HepG2 (cell line): ENCODE measurements around the gene HSPA1A. TPM values are rescaled to one million over a fixed set of nuclear protein-coding genes. Genes with fewer than 3 reads are reported as not detected.
A peak's percentile ranks its signal among the peaks of the same experiment; 100 is the strongest.

ENCODE experiments used
- AKNA ChIP-seq: sonication (generic); formaldehyde crosslinking; IDR thresholded peaks from 2 replicates; pipeline ENCODE4 v1.4.0; 2020; ENCODE audit warnings: missing genetic modification reagents, borderline replicate concordance
- ATF7 ChIP-seq, 2 experiments: fragments of 450-650 bp in 1 of 2; sonication (generic) in 1 of 2; formaldehyde crosslinking in 1 of 2; IDR thresholded peaks; 2 replicates each; pipeline versions ENCODE4 v1.4.0 to v1.6.1; 2016 to 2020; ENCODE audit warnings: antibody characterized with exemption in 1 of 2, mild to moderate bottlenecking in 1 of 2, missing genetic modification reagents in 1 of 2
- CAMTA2 ChIP-seq: sonication (generic); formaldehyde crosslinking; IDR thresholded peaks from 2 replicates; pipeline ENCODE4 v1.4.0; 2020; ENCODE audit warnings: mild to moderate bottlenecking, missing genetic modification reagents, borderline replicate concordance
- CCAR2 ChIP-seq: fragments of 200-400 bp; formaldehyde crosslinking; optimal IDR thresholded peaks from 2 replicates; pipeline ENCODE3; 2018; ENCODE audit warnings: low read depth, mild to moderate bottlenecking, low read length, moderate library complexity
- KDM5B ChIP-seq: sonication (generic); formaldehyde crosslinking; IDR thresholded peaks from 2 replicates; pipeline ENCODE4 v1.4.0; 2020; ENCODE audit warnings: missing genetic modification reagents, mild to moderate bottlenecking, borderline replicate concordance
- MED13 ChIP-seq: sonication (generic); formaldehyde crosslinking; IDR thresholded peaks from 2 replicates; pipeline ENCODE4 v1.5.0; 2020; ENCODE audit warnings: missing genetic modification reagents
- PAWR ChIP-seq: sonication (generic); formaldehyde crosslinking; IDR thresholded peaks from 2 replicates; pipeline ENCODE4 v1.4.0; 2020; ENCODE audit warnings: missing genetic modification reagents, mild to moderate bottlenecking, borderline replicate concordance
- PRDM4 ChIP-seq: sonication (generic); formaldehyde crosslinking; IDR thresholded peaks from 2 replicates; pipeline ENCODE4 v1.9.0; 2021; ENCODE audit warnings: missing genetic modification reagents, borderline replicate concordance
- PRMT3 ChIP-seq: sonication (generic); formaldehyde crosslinking; IDR thresholded peaks from 2 replicates; pipeline ENCODE4 v1.8.1; 2022; ENCODE audit warnings: low read depth, mild to moderate bottlenecking, moderate library complexity, missing genetic modification reagents, borderline replicate concordance
- SP4 ChIP-seq: sonication (generic); formaldehyde crosslinking; IDR thresholded peaks from 2 replicates; pipeline ENCODE4 v1.8.1; 2023; ENCODE audit warnings: mild to moderate bottlenecking, missing genetic modification reagents
- TOE1 ChIP-seq: sonication (generic); formaldehyde crosslinking; IDR thresholded peaks from 2 replicates; pipeline ENCODE4 v1.4.0; 2020; ENCODE audit warnings: mild to moderate bottlenecking, missing genetic modification reagents
- TRIM24 ChIP-seq: sonication (generic); formaldehyde crosslinking; IDR thresholded peaks from 2 replicates; pipeline ENCODE4 v1.8.0; 2022; ENCODE audit warnings: mild to moderate bottlenecking, missing genetic modification reagents
- ZFP36L2 ChIP-seq: sonication (generic); formaldehyde crosslinking; IDR thresholded peaks from 2 replicates; pipeline ENCODE4 v1.4.0; 2020; ENCODE audit warnings: missing genetic modification reagents
- ZFY ChIP-seq: sonication (generic); formaldehyde crosslinking; IDR thresholded peaks from 2 replicates; pipeline ENCODE4 v1.4.0; 2020; ENCODE audit warnings: missing genetic modification reagents
- ZNF260 ChIP-seq: sonication (generic); formaldehyde crosslinking; IDR thresholded peaks from 2 replicates; pipeline ENCODE4 v1.4.0; 2020; ENCODE audit warnings: missing genetic modification reagents, low read depth, mild to moderate bottlenecking, borderline replicate concordance
- ZNF30 ChIP-seq: sonication (generic); formaldehyde crosslinking; IDR thresholded peaks from 2 replicates; pipeline ENCODE4 v1.5.0; 2020; ENCODE audit warnings: mild to moderate bottlenecking, missing genetic modification reagents
- ZNF329 ChIP-seq: sonication (generic); formaldehyde crosslinking; IDR thresholded peaks from 2 replicates; pipeline ENCODE4 v1.9.0; 2021; ENCODE audit warnings: low read depth, mild to moderate bottlenecking, missing genetic modification reagents
- ZNF337 ChIP-seq: sonication (generic); formaldehyde crosslinking; IDR thresholded peaks from 2 replicates; pipeline ENCODE4 v1.5.1; 2020; ENCODE audit warnings: missing genetic modification reagents, low read depth, mild to moderate bottlenecking, borderline replicate concordance
- ZNF430 ChIP-seq: sonication (generic); formaldehyde crosslinking; IDR thresholded peaks from 2 replicates; pipeline ENCODE4 v1.9.0; 2021; ENCODE audit warnings: mild to moderate bottlenecking, missing genetic modification reagents
- ZNF432 ChIP-seq: sonication (generic); formaldehyde crosslinking; IDR thresholded peaks from 2 replicates; pipeline ENCODE4 v1.5.0; 2020; ENCODE audit warnings: missing genetic modification reagents, mild to moderate bottlenecking, borderline replicate concordance
- ZNF615 ChIP-seq: sonication (generic); formaldehyde crosslinking; IDR thresholded peaks from 2 replicates; pipeline ENCODE4 v1.5.0; 2020; ENCODE audit warnings: mild to moderate bottlenecking, missing genetic modification reagents, borderline replicate concordance
- ZNF644 ChIP-seq: IDR thresholded peaks from 2 replicates; pipeline ENCODE4 v1.6.1; 2016; ENCODE audit warnings: low read depth
- polyA plus RNA-seq, 8 experiments: library from polyadenylated mRNA; depleted of rRNA in 3 of 8; stranded (reverse) in 7 of 8; unstranded in 1 of 8; fragments of >200 nt; fragmentation: Illumina TruSeq in 4 of 8; extraction: Trizol in 4 of 8; gene quantifications; 2 replicates each; pipeline versions ENCODE4 v1.2.1 to v1.2.3, GENCODE V29; 2011 to 2016; ENCODE audit warnings: low read depth in 4 of 8, missing spikeins in 1 of 8, mixed read lengths in 1 of 8; ENCODE audit not compliant: insufficient read depth in 1 of 8
- total RNA-seq, 5 experiments: library from RNA; depleted of rRNA; stranded (reverse); fragments of >200 nt; fragmentation: Illumina TruSeq; extraction: Trizol; gene quantifications; 2 replicates each; pipeline ENCODE4 v1.2.3, GENCODE V29; 2016; ENCODE audit warnings: low read depth in 1 of 5

Gene HSPA1A
- total and polyA plus RNA-seq, 2 of the 13 experiments (the other 11 are each of a cell fraction or from before 2014, with no cell fraction given) = 44.5 to 85.0 TPM

GRCh38 chr6:31865205-31866118 lies 50.1 kb downstream of the HSPA1A start (continued):
- TF ChIP-seq PRDM4 (CRISPR knock-in tag) = no peak
- 0 out of 2 replicates have a peak, but pooled peaks have one; percentile 65 for TF ChIP-seq TRIM24 (CRISPR knock-in tag)
- TF ChIP-seq ZNF260 (CRISPR knock-in tag) = no peak
- peak; percentile 66 for TF ChIP-seq ZFY (CRISPR knock-in tag)
- TF ChIP-seq ZNF615 (CRISPR knock-in tag) = no peak
- no peak for TF ChIP-seq ATF7 (IDR thresholded peaks at IDR 0.05)
- no peak; the same call in 1 of the 2 replicates for TF ChIP-seq ATF7 (CRISPR knock-in tag; IDR thresholded peaks at IDR 0.05)
- no peak for TF ChIP-seq KDM5B
- TF ChIP-seq ZNF644 (CRISPR knock-in tag) = no peak; the same call in 1 of the 2 replicates
- no peak for TF ChIP-seq ZNF329 (CRISPR knock-in tag)
- TF ChIP-seq SP4 (CRISPR knock-in tag) = no peak
- TF ChIP-seq ZNF337 (CRISPR knock-in tag) = 0 out of 2 replicates have a peak, but pooled peaks have one; percentile 57
- TF ChIP-seq CCAR2 = no peak
- no peak for TF ChIP-seq AKNA (CRISPR knock-in tag)
- TF ChIP-seq CAMTA2 (CRISPR knock-in tag) = no peak
- no peak; the same call in 1 of the 2 replicates for TF ChIP-seq ZNF430 (CRISPR knock-in tag)
- TF ChIP-seq ZNF30 (CRISPR knock-in tag) = no peak
- no peak for TF ChIP-seq ZFP36L2 (CRISPR knock-in tag)
- peak; percentile 96; the same call in 1 of the 2 replicates for TF ChIP-seq MED13 (CRISPR knock-in tag)
- peak; percentile 33; the same call in 1 of the 2 replicates for TF ChIP-seq PRMT3
- TF ChIP-seq ZNF432 (CRISPR knock-in tag) = no peak
- TF ChIP-seq TOE1 (CRISPR knock-in tag) = no peak
- TF ChIP-seq PAWR (CRISPR knock-in tag) = peak; percentile 13; the same call in 1 of the 2 replicates
